SU-DHL-6 (cell line): ENCODE data around the gene FOLR1.

Experiments
- EZH2phosphoT487 ChIP-seq: fragments of 200-600 bp; sonication (generic), shearing (Covaris generic); conservative IDR thresholded peaks from 2 replicates; pipeline ENCODE4 v1.6.1; 2018; ENCODE audit warnings: mild to moderate bottlenecking, antibody characterized with exemption, low read length, moderate library complexity, mixed read lengths
- TF ChIP-seq, protein P1 (sequence below): fragments of 200-600 bp; sonication (generic); IDR thresholded peaks from one replicate; pipeline ENCODE4 v1.5.1; 2017; ENCODE audit warnings: antibody characterized with exemption, mild to moderate bottlenecking, low read length, moderate library complexity; ENCODE audit not compliant: insufficient read depth, poor library complexity, severe bottlenecking

DNA sequence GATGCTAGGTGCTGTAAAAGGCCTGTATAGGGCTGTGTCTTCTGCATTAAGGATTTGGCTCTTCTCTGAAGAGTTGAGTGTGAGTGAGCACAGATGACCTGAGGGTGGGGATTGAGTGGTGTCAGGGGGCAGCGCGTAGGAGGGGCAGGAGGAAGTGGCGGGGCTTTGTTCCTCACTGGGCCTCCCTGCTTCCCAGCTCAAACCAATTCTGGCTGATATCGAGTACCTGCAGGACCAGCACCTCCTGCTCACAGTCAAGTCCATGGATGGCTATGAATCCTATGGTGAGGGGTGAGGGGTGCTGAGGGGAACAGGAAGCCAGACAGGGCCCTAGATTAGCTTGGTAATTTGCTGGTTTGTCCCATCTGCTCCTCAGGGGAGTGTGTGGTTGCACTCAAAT lies 43.0 kb downstream of the FOLR1 start:
- TF ChIP-seq, protein P1, sequence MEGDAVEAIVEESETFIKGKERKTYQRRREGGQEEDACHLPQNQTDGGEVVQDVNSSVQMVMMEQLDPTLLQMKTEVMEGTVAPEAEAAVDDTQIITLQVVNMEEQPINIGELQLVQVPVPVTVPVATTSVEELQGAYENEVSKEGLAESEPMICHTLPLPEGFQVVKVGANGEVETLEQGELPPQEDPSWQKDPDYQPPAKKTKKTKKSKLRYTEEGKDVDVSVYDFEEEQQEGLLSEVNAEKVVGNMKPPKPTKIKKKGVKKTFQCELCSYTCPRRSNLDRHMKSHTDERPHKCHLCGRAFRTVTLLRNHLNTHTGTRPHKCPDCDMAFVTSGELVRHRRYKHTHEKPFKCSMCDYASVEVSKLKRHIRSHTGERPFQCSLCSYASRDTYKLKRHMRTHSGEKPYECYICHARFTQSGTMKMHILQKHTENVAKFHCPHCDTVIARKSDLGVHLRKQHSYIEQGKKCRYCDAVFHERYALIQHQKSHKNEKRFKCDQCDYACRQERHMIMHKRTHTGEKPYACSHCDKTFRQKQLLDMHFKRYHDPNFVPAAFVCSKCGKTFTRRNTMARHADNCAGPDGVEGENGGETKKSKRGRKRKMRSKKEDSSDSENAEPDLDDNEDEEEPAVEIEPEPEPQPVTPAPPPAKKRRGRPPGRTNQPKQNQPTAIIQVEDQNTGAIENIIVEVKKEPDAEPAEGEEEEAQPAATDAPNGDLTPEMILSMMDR = no peak
- no peak for TF ChIP-seq EZH2phosphoT487
